HG02798 (cell line): ENCODE measurements around the gene ERLEC1.

Experiments used
- ATAC-seq: cut with Tn5 transposase; IDR thresholded peaks from one replicate; pipeline ENCODE4 v1.9.1; 2021; ENCODE audit warnings: mild to moderate bottlenecking; ENCODE audit not compliant: unreplicated experiment, poor library complexity

ERLEC1 gene

DNA sequence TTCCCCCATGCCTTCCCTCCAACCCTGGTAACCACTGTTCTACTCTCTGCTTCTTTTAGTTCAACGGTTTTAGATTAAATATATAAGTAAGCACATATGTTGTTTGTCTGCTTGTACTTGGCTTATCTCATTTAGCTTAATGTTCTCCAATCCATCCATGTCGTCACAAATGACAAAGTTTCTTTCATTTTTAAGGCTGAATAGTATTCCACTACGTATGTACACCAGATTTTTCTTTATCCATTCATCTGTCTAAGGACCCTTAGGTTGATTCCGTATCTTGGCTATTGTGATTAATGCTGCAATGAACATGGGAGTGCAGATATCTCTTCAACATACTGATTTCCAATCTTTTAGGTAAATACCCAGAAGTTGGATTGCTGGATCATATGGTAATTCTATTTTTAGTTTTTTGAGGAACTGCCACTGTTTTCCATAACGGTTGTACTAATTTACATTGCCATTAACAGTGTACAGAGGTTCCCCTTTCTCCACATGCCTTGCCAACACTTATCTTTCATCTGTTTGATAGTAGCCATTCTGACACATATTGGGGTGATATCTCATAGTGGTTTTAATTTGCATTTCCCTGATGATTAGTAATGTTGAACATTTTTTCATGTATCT is 8.2 kb upstream of the ERLEC1 start:
- no peak for ATAC-seq

DNA sequence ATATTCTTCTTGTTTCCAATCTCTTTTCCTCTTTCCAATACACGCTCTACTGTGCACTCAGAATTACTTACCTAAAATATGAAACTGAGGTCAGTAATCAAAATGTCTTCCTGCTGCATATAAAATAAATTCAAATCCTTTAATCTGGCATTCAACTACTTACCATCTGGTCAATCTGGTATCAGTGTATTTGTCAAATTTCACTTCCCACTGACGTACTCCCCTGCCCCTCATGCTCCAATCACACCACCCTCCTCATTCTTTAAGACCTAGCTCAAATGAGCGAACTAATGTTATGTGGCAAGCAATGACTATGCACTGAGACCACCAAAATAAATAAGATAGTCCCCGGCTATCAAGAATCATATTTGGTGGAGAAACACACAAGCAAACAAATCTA is 6.8 kb upstream of the ERLEC1 start:
- ATAC-seq = no peak

DNA sequence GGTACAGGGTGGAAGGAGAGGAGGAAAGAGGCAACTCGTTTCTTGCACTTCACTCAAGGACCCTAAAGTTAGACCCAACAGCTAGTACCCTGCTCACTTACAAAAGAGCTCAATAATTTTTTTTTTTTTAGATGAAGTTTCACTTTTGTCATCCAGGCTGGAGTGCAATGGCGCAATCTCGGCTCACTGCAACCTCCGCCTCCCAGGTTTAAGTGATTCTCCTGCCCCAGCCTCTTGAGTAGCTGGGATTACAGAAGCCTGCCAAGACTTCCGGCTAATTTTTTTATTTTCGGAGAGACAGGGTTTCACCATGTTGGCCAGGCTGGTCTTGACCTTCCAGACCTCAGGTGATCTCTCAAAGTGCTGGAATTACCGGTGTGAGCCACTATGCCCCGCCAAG is 4.2 kb upstream of the ERLEC1 start:
- ATAC-seq = no peak

DNA sequence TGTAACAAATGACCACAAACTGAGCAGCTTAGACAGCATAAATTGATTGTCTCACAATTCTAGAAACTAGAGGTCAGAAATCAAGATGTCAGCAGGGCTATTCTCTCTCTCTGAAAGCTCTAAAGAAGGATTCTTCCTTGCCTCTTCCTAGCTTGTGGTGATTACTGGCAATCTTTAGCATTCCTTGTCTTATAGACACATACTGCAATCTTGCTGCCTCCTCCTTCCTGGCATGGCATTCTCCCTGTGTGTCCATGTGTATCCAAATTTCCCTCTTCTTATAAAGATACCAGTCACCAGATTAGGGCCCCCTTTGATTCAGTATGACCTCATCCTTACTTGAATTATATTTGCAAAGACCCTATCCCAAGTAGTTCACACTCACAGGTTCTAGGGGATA is 2.4 kb upstream of the ERLEC1 start:
- no peak for ATAC-seq

DNA sequence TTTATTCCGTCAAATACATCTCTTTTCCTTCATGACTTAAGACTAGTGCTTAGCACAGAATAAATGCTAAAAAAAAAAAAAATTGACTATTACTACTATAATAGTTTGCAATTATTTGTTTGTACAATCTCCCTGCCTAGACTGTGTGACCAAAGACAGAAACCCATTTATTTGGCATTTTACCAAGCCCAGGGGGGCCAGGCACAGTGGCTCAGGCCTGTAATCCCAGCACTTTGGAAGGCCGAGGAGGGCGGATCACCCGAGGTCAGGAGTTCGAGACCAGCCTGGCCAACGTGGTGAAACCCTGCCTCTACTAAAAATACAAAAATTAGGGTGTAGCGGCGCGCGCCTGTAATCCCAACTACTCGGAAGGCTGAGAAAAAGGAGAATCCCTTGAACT is 1.5 kb upstream of the ERLEC1 start:
- ATAC-seq = no peak

DNA sequence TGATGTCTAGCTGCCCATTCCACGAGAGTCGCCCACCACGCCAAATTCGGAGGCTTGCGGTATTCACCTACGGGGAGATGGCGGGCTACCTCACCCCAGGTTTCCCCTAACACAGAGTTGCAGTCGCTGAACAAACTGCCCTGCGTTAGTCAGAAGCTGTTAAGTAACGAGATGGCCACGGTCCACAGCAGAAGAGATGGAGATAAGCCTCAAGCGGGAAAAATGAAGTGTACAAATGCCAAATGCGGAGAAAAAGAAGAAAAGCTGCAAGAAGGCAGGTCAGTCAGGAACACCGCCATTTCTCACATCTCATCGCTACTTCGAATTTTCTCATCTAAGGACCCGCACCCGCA is 516 bp upstream of the ERLEC1 start:
- ATAC-seq = peak; percentile 16

DNA sequence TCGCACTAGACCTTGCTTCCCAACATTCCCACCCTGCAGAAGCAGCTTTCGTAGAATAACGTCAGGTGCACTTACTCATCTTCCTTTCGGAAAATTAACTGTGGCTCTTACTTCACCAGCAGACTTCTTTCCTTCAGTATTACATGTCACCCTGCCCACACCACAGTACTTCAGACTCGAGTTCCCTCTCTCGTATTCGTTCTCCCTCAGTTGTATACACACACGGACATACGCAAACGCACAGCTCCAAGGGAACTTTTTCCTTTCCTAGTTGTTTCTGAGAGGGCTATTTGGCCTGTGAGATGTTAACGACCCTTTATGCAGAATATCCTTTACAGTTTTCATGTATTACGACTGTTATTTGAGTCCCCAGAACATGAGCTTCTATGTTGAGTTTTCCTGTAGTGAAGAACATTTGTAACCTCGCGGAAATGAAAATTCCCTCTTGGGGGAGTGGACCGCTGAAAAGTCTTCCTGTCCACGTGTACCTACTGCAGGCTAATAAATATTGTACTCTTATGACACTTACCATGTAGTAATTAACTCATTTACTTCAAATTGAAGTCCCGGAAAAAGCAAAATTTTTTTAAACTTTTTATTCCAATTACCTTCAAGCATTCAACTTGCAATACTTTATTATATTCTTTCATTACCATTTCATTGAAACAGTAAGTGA is 908 bp downstream of the ERLEC1 start:
- no peak for ATAC-seq

DNA sequence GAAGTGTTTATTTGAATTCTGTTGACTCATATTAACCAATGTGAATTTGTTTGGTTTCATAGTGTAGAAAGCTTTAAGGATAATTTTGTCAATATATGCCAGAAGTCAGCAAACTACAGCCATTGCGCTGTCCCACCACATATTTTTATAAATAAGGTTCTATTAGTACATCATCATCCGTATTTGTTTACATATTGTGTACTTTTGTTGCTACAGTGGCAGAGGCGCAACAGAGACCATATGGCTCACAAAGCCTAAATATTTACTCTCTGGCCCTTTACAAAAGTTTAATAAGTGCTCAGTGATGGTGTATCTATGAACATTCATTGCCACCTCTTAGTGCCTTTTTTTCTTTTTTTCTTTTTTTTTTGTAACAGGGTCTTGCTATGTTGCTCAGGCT is 6.4 kb downstream of the ERLEC1 start:
- ATAC-seq = no peak

DNA sequence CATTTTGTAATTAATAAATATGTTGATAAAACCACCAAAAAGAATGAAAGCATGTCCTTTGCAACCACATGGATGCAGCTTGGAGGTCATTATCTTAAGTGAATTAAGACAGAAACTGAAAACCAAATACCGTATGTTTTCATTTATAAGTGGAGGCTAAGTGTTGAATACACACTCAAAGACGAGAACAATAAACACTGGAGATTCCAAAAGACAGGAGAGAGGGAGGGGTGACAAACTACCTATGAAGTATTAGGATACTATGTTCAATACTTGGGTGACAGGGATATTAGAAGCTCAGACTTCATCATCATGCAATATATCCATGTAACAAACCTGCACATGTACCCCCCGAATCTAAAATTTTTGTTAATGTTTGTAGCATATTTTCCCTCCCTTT is 7.0 kb downstream of the ERLEC1 start:
- ATAC-seq = no peak

DNA sequence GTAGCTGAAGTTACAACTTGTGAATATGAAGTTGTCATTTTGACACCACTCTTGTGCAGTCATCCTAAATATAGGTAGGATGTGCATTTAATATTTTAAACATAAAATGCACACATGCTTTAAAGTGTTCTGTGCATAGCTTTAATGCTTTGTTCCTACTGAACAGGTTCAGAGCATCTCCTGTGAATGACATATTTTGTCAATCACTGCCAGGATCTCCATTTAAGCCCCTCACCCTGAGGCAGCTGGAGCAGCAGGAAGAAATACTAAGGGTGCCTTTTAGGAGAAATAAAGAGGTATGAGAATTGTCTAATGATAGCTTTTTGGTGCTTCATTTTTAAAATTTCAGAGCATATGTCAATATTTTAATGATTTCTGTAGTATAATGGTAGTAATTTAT is 14.7 kb downstream of the ERLEC1 start:
- no peak for ATAC-seq

DNA sequence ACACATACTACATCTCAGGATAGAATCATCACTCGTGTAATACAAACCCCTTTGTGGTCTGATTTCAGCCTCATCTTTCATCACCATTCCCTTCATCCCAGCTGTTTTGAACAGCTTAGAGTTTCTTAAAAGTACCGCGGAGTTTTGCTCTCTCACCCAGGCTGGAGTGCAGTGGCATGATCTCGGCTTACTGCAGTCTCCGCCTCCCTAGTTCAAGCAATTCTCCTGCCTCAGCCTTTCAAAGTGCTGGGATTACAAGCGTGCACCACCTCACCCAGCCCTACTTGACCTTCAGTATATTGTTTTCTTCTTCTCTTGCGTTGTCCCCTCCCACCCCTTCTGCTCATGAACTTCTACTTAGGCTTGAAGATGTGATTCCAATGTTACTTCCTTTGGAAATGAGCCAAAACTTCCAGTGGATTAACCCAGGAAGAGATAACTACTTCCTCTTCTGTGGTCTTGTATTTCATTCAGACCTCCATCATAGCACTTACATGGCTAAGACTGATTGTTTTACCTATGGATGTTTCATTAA is 15.8 kb downstream of the ERLEC1 start:
- no peak for ATAC-seq

DNA sequence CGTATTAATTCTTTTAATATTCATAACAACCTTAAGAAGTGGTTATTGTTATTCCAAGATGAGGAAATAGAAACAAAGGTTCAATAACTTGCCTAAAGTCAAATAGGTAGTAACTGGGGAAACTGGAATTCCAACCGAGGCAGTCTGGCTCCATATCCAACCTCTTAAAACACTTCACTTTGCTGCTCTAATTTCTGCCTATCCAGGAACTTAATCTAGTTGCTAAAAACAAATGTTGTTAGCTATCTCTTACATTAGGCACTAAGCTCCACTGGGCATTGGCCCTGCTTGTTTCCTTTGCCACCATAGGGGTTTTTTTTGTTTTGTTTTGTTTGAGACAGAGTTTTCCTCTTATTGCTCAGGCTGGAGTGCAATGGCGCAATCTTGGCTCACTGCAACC is 24.8 kb downstream of the ERLEC1 start:
- no peak for ATAC-seq

DNA sequence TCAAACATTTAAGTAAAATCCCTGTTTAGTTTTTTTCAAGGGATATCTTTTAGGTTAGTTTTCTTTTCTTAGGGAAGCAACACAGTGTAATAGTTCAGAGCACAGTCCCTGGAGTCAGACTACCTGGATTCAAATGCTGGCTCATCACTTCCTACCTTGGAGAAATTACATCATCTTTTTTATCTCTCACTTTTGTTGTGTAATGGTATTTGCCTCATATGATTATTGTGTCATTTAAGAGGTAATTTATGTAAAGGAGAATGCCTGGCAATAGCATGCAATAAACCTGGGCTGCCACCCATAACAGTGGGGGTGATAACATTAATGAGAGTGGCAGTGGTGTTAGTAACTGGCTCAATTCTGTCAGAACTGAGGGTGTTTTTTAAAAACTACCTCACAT is 26.3 kb downstream of the ERLEC1 start:
- ATAC-seq = no peak

DNA sequence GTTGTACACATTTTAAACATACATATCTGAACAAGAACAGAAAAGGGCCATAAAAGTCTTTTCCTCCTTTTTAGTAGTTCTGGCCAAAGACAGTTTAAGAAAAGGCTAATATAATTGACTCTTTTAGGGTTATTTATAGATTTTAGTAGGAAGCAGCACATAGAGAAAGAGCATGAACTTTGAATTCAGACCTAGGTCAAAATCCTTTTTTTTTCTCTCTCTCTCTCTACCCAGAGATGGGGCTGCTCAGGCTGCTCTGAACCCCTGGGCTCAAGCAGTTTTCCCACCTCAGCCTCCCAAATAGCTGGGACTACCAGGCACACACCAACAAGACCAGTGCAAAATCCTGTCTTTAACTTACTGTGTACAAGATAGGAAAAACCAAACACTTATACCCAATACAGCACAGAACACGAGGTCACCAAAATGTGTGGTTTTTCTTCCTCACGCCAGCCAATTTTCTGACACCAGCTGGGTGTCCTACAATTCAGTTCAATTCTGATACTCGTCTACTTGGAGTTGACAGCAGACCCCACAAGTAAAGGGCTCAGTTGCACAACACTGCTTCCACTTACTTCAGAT is 32.1 kb downstream of the ERLEC1 start:
- ATAC-seq = no peak

DNA sequence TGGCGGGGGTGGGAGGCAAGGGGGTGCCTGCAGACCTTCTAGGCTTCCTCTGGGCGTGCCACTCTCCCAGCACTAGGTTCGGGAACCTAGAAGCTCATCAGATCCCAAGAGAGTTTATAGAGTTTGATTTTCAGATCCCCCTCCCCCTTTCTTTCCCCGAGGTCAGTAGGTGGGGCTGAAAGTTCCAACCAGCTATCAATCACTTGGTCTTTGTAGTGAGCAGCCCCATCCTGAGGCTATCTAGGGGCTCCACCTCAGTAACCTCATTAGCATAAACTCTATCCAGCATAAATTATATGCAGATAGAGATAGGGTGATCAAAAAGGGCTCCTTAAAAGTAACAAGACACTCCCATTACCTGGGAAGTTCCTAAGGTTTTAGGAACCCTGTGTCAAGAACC is 32.8 kb downstream of the ERLEC1 start:
- no peak for ATAC-seq

DNA sequence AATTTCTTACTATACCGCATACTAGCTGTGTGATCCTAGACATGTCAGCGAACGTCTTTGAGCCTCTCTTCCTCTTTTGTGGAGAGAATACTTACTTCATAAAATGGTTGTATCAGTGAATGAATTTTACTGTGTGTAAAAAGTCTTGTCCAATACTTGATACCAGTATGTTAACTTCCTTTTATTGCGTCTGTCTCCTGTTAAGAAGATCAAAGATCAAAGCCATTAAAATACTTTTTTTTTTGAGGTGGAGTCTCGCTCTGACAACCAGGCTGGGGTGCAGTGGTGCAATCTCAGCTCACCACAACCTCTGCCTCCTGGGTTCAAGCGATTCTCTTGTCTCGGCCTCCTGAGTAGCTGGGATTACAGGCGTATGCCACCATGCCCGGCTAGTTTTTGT is 33.2 kb downstream of the ERLEC1 start:
- ATAC-seq = no peak

DNA sequence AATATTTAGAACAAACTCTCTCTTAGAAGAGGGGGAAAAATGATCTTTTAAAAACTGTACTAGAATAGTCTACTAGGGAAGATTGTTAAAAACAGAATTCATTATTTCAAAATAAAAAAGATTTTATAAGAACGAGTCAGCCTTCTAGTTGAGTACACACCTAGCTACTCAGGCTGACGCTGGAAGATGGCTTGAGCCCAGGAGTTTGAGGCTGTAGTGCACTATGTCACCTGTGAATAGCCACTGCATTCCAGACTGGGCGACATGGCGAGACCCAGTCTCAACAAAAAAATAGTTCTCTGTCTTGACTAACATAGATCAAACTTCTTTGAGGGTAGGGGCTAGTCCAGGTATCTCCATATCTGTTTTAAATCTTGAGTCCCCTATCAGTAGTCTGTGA is 33.9 kb downstream of the ERLEC1 start:
- no peak for ATAC-seq

DNA sequence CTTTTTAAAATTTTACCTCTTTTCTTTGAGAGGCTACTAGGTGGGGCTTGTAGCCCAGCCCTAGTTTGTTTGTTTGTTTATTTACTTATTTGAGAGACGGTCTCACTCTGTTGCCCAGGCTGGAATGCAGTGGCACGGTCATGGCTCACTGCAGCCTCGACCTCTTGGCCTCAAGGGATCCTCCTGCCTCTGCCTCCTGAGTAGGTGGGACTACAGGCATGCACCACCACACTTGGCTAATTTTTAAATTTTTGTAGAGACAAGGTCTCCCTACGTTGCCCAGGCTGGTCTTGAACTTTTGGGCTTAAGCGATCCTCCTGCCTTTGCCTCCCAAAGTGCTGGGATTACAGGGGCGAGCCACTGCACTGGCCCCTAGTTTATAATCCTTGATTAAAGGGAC is 35.0 kb downstream of the ERLEC1 start:
- ATAC-seq = no peak

DNA sequence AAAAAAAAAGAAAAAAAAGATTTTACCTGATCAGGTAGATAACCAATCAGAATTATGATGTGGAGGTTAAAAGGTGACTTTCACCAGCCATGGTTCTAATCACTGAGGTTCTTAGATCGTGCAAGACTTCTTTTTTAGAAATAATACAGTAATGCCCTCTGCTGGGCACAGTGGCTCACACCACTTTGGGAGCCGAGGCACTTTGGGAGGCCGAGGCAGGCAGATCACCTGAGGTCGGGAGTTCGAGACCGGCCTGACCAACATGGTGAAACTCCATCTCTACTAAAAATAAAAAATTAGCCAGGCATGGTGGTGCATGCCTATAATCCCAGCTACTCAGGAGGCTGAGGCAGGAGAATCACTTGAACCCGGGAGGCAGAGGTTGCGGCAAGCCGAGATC is 36.8 kb downstream of the ERLEC1 start:
- peak; percentile 42 for ATAC-seq

DNA sequence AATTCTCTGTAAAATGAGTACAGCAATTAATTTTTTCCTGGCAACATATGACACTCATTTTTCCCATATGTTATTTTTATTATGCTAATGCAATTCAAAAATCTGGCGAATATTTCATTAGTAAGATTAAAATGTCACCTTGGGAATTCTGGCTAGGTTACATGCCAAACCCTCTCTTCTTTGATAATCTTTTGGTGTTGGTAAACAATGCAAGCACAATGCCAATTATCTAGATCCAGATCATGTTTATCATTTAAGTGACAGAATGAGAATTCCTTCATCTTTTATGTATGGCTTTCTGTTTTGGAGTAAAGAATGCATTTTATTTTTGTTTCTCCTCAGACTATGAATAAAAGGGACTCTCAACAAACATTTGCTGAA is 39.2 kb downstream of the ERLEC1 start:
- ATAC-seq = no peak

DNA sequence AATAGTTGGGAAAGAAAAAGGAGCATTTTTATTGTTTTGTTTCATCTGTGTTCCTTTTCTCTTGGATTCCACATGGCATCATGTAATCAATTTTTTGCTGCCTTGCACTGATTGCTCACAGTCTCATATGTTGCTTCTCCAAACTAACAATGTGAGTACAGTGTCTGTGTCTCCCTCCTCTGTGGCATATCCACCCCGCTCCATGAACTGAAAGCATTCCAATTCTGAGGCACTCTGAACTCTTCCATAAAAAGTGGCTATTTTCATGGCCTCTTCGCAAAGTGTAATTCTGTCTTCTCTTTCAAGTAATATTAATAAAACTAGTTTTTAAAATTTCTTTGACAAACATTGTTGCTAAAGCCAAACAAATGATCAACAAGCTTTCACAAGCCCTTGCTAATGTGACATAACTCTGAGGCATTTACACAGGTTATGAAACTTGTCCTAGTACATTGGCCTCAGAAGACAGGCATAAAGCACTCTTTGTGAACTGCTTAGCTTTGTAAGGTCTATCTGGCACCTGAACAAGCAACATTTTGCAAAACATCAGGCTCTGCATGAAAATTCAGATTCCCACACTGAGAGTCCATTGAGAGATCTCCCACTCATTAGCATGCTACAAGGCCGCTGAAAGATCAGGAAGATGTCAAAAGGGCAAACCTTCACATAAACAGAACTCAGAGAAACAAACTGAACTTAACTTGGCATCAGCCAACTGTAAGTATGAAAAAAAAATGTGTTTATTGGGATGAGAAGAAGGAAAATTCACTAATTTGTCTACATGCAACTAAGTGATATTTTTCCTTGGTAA is 39.9 kb downstream of the ERLEC1 start:
- no peak for ATAC-seq
